ENCODE results near the gene DOCK4.

Gene DOCK4

DNA sequence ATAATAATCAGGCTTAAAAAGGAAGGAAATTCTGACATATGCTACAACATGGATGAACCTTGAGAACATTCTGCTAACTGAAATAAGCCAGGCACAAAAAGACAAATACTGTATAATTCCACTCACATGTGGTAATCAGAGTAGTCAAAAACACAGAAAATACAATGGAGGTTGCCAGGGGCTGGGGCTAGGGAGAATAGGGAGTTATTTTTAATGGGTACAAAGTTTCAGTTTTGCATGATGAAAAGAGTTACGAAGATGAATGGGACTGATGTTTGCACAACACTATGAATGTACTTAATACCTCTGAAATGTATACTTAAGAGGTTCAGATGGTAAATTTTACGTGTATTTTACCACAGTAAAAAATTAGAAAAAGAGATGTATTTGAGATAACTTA lies 145.6 kb downstream of the DOCK4 start:
- in situ Hi-C loops (cut with MboI; ENCODE audit: low pct_unique_long_range_greater_than_20kb, low sequenced_read_pairs, unreplicated experiment): no loop called here
- no peak for DNase-seq (ENCODE audit: low spot score)
- TF ChIP-seq, protein P1, sequence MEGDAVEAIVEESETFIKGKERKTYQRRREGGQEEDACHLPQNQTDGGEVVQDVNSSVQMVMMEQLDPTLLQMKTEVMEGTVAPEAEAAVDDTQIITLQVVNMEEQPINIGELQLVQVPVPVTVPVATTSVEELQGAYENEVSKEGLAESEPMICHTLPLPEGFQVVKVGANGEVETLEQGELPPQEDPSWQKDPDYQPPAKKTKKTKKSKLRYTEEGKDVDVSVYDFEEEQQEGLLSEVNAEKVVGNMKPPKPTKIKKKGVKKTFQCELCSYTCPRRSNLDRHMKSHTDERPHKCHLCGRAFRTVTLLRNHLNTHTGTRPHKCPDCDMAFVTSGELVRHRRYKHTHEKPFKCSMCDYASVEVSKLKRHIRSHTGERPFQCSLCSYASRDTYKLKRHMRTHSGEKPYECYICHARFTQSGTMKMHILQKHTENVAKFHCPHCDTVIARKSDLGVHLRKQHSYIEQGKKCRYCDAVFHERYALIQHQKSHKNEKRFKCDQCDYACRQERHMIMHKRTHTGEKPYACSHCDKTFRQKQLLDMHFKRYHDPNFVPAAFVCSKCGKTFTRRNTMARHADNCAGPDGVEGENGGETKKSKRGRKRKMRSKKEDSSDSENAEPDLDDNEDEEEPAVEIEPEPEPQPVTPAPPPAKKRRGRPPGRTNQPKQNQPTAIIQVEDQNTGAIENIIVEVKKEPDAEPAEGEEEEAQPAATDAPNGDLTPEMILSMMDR (IDR thresholded peaks at IDR 0.05; ENCODE audit: extremely low read depth, insufficient read depth, missing control alignments): no peak

DNA sequence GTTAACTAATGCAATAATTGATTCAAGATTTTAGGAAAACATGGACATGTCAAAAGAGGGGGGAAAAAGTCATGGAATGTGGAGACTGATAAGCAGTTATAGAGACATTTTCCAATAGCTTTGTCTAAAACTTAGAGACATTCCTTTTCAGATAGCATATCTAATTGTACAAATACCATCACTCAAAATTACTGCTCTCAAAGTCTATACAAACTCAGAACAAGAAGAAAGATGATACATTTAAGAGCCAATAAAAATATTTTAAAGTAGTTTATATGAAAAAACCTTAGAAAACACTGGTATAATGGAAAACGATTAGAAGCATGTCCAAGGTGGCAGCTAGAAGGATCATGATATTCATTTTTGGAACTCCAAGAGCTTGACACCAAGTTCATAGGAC lies 146.5 kb downstream of the DOCK4 start:
- in situ Hi-C loops (cut with MboI; ENCODE audit: low pct_unique_long_range_greater_than_20kb, low sequenced_read_pairs, unreplicated experiment): no loop called here
- DNase-seq (ENCODE audit: low spot score): no peak
- TF ChIP-seq, protein P1 (IDR thresholded peaks at IDR 0.05; ENCODE audit: extremely low read depth, insufficient read depth, missing control alignments): no peak

DNA sequence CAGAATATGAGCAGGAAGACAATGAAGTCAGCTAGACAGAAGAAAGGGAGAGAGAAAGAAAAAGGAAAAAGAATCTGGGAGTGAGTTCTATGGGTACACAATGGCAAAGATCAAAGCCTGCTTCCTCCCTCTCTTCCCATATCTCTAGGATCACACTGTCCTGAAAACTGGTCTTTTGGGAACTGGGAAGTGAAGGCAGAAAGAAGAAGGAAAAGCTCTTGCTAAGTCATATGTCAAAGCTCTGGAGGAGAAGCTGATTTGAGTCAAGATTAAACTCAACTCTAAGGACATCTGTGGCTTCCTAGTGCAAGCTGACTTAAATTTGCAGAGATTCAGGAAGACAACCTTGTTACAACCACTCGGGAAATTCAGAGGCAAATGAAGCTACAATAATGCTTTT lies 147.5 kb downstream of the DOCK4 start:
- DNase-seq (ENCODE audit: low spot score): no peak
- in situ Hi-C loops (cut with MboI; ENCODE audit: low pct_unique_long_range_greater_than_20kb, low sequenced_read_pairs, unreplicated experiment): no loop called here
- TF ChIP-seq, protein P1 (IDR thresholded peaks at IDR 0.05; ENCODE audit: extremely low read depth, insufficient read depth, missing control alignments): no peak

DNA sequence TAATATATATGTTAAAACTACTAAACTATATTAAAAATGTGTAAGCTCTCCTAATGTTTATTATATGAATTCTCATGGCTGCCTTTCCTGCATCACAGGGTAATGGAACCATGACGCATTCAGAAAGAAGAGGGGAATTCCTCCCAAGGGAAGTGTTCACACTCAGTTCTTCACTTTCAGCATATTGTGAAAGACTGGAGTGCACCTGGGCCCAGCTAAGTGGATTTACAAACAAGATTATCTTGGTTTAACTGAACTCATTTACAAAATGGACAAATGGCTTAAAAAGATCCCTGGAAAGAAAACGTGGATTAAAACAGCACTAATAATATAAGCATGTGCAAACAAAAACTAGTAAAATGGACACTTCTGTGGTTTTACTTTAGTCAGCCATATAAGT lies 149.8 kb downstream of the DOCK4 start:
- in situ Hi-C loops (cut with MboI; ENCODE audit: low pct_unique_long_range_greater_than_20kb, low sequenced_read_pairs, unreplicated experiment): no loop called here
- TF ChIP-seq, protein P1 (IDR thresholded peaks at IDR 0.05; ENCODE audit: extremely low read depth, insufficient read depth, missing control alignments): no peak
- DNase-seq (ENCODE audit: low spot score): peak; percentile 17

DNA sequence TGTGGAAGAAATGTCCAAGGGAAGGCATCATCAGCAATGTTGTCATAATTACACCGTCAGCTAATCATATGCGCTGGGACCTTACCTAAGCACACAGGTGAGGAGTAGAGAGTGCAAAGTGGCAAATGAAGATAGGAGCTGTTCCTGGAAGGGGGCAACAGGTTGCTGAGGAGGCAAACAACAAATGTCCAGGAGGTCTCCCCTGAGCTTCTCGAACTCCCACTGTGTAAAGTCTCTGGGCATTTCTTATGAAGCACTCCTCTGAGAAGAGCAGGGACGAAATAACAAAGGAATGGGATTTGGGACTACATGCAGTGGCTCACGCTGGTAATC lies 152.5 kb downstream of the DOCK4 start:
- no peak for DNase-seq (ENCODE audit: low spot score)
- in situ Hi-C loops (cut with MboI; ENCODE audit: low pct_unique_long_range_greater_than_20kb, low sequenced_read_pairs, unreplicated experiment): no loop called here
- TF ChIP-seq, protein P1 (IDR thresholded peaks at IDR 0.05; ENCODE audit: extremely low read depth, insufficient read depth, missing control alignments): no peak

DNA sequence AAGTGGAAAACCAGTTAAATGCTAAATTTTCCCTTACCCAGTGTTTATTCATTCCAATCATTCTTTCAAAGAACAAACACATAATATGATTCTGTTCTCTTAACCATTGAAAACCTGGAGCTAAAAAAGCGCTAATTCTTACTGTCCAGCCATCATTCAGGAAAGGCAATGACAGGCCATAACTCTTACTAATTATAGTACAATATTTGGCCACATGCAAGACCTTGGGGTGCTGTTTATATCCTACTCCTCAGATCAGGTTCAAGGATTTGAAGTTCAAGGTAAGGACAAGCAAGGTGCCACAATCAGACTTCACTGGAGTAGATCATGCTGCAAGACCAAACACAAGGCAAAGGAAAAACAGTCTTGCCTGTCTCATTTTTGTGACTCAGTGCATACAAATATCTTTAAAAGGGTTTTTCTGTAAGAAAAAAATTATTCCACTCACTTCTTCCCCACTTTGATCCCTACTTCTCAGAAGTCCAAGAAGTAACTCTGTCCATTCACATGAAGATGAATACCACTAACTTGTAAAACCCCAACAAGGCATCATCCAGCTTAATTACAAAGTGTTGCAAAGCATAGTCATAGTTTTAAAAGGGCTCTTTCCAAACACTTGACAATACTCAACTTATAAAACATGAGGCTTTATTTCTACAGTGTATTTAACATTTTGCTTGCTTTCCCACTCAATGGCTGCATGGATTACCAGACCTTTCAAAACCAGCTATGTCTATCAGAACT lies 153.0 kb downstream of the DOCK4 start:
- TF ChIP-seq, protein P1 (IDR thresholded peaks at IDR 0.05; ENCODE audit: extremely low read depth, insufficient read depth, missing control alignments): no peak
- in situ Hi-C loops (cut with MboI; ENCODE audit: low pct_unique_long_range_greater_than_20kb, low sequenced_read_pairs, unreplicated experiment): no loop called here
- no peak for DNase-seq (ENCODE audit: low spot score)

Data from GM13977 (cell line).